Hepatocyte (in vitro differentiated cells): ENCODE data around the gene DNM2.

Experiments used
- CTCF ChIP-seq: fragments of 200-600 bp; sonication (generic); IDR thresholded peaks from 2 replicates; pipeline ENCODE4 v1.5.1; 2016; ENCODE audit warnings: antibody characterized with exemption, mild to moderate bottlenecking; ENCODE audit not compliant: poor library complexity
- EZH2 ChIP-seq: fragments of 200-600 bp; sonication (generic); IDR thresholded peaks from 2 replicates; pipeline ENCODE4 v1.6.1; 2016; ENCODE audit warnings: antibody characterized with exemption, mild to moderate bottlenecking, borderline replicate concordance
- EZH2phosphoT487 ChIP-seq: fragments of 200-600 bp; sonication (generic); IDR thresholded peaks from one replicate; pipeline ENCODE4 v1.6.1; 2018; ENCODE audit warnings: antibody characterized with exemption, mild to moderate bottlenecking, low read depth, moderate library complexity; ENCODE audit not compliant: unreplicated experiment, severe bottlenecking

- TF ChIP-seq CTCF (no peak), EZH2phosphoT487 (no peak), EZH2 (no peak)
These were observed 29.4 kb downstream of the DNM2 start for GRCh38 chr19:10747271-10747670.
